IMR-90 (cell line): ENCODE measurements around the gene GPR45.

Experiments
- CEBPB ChIP-seq: IDR thresholded peaks from 2 replicates; pipeline ENCODE4 v1.6.1; 2012; ENCODE audit warnings: low read depth, low read length, improper control_type of control experiment
- CTCF ChIP-seq: conservative IDR thresholded peaks from 2 replicates; pipeline ENCODE4 v1.5.1; 2012; ENCODE audit warnings: mild to moderate bottlenecking, low read depth, low read length, improper control_type of control experiment
- POLR2A ChIP-seq: IDR thresholded peaks from 2 replicates; pipeline ENCODE4 v1.6.1; 2012; ENCODE audit warnings: mild to moderate bottlenecking, low read depth, low read length
- RAD21 ChIP-seq: IDR thresholded peaks from 2 replicates; pipeline ENCODE4 v1.6.1; 2012; ENCODE audit warnings: low read length, improper control_type of control experiment
- RFX5 ChIP-seq: IDR thresholded peaks from 2 replicates; pipeline ENCODE4 v1.8.0; 2012; ENCODE audit warnings: low read depth, mild to moderate bottlenecking, low read length, moderate library complexity
- SMC3 ChIP-seq: fragments of 150-350 bp; IDR thresholded peaks from 2 replicates; pipeline ENCODE4 v1.6.1; 2016; ENCODE audit warnings: low read depth, mild to moderate bottlenecking, antibody characterized with exemption, low read length, moderate library complexity

DNA sequence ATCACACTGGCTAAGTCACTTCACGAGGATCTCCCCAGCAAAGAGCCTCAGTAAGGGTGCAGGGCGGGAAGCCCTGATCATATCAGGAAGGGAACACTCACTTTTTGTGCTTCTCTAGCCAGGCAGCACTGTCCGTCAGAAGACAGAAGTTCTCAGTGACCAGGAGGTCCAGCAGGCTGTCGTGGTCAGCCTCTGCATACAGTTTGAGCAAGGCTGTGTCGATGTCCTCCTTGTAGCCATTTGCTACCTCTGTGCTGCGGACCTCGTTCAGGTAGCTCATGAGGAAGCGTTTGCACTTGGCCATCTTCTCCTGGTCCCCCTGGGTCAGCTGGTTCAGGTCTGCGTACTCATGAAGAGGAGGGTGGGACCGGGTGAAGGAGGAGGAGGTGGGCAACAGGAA is 38.7 kb downstream of the GPR45 start:
- TF ChIP-seq CTCF = no peak
- TF ChIP-seq RAD21 = no peak
- TF ChIP-seq RFX5 = no peak
- no peak for TF ChIP-seq POLR2A
- no peak for TF ChIP-seq CEBPB
- TF ChIP-seq SMC3 = no peak
